HG03571 (cell line): ENCODE measurements around the gene DMXL2.
"Not testable (repeated sequence)": the region's sequence is repeated elsewhere in the genome, so short reads cannot be mapped to it uniquely, and the experiment has no call there.

Source experiments
- ATAC-seq: cut with Tn5 transposase; IDR thresholded peaks from one replicate; pipeline ENCODE4 v1.9.1; 2021; ENCODE audit not compliant: unreplicated experiment

DMXL2 gene

GRCh38 chr15:51496246-51496645 lies 126.3 kb downstream of the DMXL2 start:
- ATAC-seq, result no peak

GRCh38 chr15:51494411-51495314 lies 127.9 kb downstream of the DMXL2 start:
- ATAC-seq, result no peak

- ATAC-seq, result no peak
Measured at GRCh38 chr15:51493892-51494291, 128.7 kb downstream of the DMXL2 start.

GRCh38 chr15:51492528-51492927 lies 130.0 kb downstream of the DMXL2 start:
- ATAC-seq, result no peak

- ATAC-seq, result no peak
Measured at GRCh38 chr15:51491941-51492340, 130.6 kb downstream of the DMXL2 start.

GRCh38 chr15:51484781-51485180 lies 137.8 kb downstream of the DMXL2 start:
- ATAC-seq, result no peak

GRCh38 chr15:51483985-51484384 lies 138.6 kb downstream of the DMXL2 start:
- ATAC-seq, result no peak

- ATAC-seq, result no peak
Measured at GRCh38 chr15:51483520-51483919, 139.1 kb downstream of the DMXL2 start.

- ATAC-seq, result no peak
Measured at GRCh38 chr15:51475736-51476135, 146.8 kb downstream of the DMXL2 start.

- ATAC-seq, result no peak
Measured at GRCh38 chr15:51470512-51470911, 152.1 kb downstream of the DMXL2 start.

GRCh38 chr15:51460796-51461195 lies 161.8 kb downstream of the DMXL2 start:
- no peak for ATAC-seq

- no peak for ATAC-seq
Measured at GRCh38 chr15:51450001-51450400, 172.6 kb downstream of the DMXL2 start.

- no peak for ATAC-seq
Measured at GRCh38 chr15:51448622-51449399, 173.8 kb downstream of the DMXL2 start.

GRCh38 chr15:51447855-51448621 lies 174.5 kb downstream of the DMXL2 start:
- ATAC-seq, result no peak

- not testable (repeated sequence) for ATAC-seq
Measured at GRCh38 chr15:51446029-51446744, 176.4 kb downstream of the DMXL2 start.

GRCh38 chr15:51444807-51445206 lies 177.8 kb downstream of the DMXL2 start:
- ATAC-seq, result no peak

GRCh38 chr15:51444112-51444511 lies 178.5 kb downstream of the DMXL2 start:
- no peak for ATAC-seq

- ATAC-seq, result no peak
Measured at GRCh38 chr15:51443282-51443914, 179.2 kb downstream of the DMXL2 start.

- no peak for ATAC-seq
Measured at GRCh38 chr15:51438526-51438925, 184.0 kb downstream of the DMXL2 start.

GRCh38 chr15:51425517-51426040 lies 197.0 kb downstream of the DMXL2 start:
- ATAC-seq, result no peak
